ENCODE data around the gene JARID2.

The JARID2 gene

GRCh38 chr6:15483060-15483459 lies 237.2 kb downstream of the JARID2 start:
- no peak for DNase-seq

DNA sequence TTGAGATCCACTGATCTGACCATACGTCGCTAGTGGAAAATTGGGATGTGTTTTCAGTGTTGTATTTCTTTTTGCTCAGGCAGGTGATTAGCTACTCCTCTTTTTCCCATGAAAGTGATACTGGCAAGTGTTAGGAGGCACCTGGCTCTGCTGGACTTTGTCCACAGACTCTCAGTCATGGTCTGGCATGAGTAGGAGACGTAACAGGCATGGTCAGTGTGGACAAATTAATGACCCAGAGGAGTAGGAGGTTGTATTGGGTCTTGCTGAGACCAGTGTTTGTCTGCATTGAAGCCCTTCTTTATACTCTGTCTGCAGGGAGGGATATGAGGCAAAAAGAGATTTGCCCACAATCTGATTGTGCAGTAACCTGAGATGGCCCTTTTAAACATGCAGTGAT lies 238.3 kb downstream of the JARID2 start:
- DNase-seq, result no peak

GRCh38 chr6:15484821-15485220 lies 239.0 kb downstream of the JARID2 start:
- DNase-seq, result no peak

- no peak for DNase-seq
Measured at GRCh38 chr6:15485936-15486335, 240.1 kb downstream of the JARID2 start.

DNA sequence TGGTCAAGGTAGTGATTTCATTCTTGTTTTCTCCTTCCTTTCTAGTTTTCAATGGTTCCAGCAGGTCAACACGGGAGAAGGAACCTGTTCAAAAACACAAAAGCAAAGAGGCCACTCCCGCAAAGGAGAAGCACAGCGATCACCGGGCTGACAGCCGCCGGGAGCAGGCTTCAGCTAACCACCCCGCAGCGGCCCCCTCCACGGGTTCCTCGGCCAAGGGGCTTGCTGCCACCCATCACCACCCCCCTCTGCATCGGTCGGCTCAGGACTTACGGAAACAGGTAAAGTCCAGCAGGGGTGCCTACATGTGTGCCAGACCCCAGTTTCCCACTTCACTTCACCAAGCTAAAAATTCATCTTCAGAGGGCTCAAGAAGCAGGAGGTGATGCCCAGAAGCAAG lies 241.4 kb downstream of the JARID2 start:
- no peak for DNase-seq

DNA sequence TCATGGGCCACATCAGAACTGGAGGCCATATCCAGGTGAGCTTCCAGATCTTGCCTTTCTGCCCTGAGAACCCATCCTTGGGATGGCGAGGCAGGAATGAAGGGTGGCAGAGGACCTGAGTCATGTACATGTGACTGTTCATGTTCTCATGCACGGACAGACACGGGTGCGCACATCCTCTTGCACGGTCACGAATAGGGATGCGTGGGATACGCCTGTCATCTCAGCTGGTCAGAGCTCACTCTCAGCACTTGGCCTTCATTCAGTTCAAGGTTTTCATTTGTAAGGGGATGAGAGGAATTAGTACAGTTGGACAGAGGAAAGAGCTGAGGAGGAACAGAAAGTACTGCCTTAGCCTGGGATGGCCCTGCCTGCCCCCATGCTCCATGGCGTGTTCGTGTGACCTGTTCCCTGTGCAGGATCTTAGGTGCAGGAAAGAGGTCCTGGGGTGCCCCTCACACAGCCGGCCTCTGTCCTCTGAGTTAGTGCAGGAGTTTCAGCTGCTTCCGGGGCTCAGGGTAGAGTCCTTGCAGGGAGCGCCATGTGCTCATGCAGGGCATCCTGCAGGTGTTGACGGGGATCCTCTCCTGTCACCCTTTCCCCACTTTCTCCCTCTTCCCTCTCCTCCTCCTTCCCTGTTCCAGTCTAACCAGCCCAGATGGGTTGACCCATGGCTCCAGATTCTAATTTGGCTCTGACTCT lies 243.5 kb downstream of the JARID2 start:
- DNase-seq, result no peak

- DNase-seq, result no peak
Measured at GRCh38 chr6:15490242-15491100, 244.6 kb downstream of the JARID2 start.

DNA sequence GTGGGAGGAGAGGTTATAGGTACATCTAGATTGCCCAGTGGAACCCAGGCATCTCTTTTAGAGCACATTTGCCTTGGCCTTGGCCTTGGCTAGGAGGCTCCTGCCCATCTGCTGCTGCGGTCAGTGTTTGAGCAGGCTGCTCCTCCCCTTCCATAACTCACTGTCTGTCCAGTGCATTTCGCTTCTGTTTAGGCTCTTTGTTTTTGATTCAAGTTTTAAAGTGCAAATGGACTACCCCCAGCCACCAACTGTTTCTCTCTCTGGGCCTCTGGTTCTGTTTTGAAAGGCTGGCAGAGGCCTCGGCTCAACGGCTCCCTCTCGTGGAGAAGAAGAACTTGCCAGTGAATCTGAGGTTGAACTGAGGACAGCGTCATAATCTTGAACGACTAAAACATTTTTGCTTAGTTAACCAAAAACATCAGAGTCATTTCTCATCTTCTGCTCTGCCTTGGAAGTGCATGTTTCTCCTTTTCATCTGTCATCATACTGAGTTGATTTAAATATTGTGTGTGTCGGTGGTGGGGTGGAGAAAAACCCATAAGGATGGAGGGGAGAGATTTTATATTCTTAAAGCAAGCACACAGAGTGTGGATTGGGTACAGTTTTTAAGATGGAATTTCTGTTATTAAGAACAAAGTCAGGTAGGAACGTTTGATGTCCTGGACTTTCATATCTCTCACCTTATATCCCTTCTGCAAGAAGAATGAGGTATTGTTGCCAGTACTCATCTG lies 245.6 kb downstream of the JARID2 start:
- peak; percentile 15 to 89 (median 66) for DNase-seq

DNA sequence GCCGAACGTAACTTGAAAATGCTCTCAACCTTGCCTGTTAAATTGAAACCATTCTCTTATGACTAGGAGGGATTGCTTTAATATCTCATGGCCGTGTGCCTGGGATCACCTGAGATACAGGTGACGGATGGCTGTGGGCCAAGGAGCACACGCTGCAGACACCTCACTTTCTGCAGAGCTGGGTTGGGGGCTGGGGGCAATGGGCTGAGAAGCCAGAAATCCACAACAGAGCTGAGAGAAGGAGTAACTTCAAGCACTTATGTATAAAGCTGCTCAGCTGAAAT lies 246.1 kb downstream of the JARID2 start:
- DNase-seq, result no peak

DNA sequence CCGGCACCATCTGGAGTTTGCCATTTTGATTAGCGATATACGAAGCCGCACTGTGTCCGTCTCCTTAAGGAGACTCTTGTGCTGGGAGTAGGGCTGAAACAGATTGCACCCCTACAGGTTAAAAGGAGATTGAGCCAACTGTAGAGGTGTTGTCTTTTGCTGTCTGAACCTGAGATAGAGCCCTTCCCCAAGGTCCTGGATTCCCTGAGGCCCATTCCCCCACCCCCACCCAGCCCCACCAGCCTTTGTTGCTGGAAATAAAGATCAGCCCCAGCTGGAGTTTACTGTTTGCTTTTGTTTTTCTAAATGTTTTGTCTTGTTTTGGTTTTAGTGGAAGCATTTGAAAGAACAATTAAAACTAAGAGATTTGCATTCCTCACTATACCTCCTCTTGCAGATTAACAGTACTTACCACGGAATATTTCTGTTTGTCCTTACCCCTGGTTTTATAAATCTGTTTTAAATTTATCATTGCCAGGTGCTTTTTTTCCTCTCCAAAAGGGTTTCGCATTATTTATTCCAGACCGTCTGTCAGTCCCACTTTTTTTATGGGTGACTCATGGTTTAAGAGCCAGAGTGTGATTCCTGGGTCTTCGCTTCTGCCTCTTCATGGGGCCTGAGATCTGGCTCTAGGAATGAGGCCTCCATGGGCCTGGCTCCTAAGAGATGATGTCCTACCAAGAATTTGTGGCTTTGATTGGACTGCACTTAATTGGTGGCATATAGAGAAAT lies 247.7 kb downstream of the JARID2 start:
- DNase-seq, result no peak

DNA sequence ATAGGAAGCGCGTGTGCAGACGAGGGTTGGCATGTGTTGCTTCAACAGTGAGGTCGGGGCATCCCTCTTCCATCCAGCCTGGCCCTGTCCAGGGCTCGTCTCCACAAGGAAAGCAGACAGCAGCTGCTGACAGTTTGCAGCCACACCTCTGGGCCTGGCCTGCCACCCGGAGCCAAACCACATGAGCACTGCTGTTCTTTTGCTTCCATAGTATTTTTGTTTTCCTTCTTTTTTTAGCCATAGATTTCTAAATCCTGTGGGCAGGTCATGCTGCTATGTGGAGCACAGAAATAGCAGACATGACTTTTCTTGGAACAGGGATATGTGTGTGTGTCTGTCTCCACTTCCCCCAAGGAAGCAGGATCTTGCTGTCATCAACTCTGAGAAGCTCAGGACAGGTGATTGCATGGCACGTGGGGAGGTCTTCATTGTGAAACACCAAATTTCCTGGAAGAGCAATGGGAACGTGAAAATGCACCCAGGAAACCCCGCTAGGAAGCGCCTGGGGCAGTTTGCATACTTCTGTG lies 249.6 kb downstream of the JARID2 start:
- no peak for DNase-seq

- DNase-seq, result no peak
Measured at GRCh38 chr6:15496345-15497131, 250.7 kb downstream of the JARID2 start.

- no peak for DNase-seq
Measured at GRCh38 chr6:15498640-15499039, 252.8 kb downstream of the JARID2 start.

GRCh38 chr6:15499125-15499524 lies 253.3 kb downstream of the JARID2 start:
- DNase-seq, result no peak

DNA sequence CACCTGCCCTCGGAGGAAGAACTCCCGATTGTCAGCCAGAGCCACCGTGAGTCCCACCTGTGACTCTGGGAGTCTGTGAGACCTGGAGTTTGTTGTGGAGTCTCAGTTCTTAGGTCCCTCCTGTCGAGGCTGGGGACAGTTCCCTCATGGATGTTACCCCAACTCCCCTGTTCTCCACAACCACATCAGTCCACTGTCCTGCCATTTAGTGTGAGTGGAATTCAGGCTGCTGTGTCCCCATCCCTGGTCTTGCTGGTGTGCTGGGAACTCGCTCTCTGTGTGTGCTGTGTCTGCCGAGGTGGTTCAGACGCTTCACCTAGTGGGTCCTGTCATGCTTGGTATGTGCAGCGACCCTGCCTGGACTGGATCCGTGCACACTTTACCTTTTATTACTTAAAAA lies 253.7 kb downstream of the JARID2 start:
- no peak for DNase-seq

DNA sequence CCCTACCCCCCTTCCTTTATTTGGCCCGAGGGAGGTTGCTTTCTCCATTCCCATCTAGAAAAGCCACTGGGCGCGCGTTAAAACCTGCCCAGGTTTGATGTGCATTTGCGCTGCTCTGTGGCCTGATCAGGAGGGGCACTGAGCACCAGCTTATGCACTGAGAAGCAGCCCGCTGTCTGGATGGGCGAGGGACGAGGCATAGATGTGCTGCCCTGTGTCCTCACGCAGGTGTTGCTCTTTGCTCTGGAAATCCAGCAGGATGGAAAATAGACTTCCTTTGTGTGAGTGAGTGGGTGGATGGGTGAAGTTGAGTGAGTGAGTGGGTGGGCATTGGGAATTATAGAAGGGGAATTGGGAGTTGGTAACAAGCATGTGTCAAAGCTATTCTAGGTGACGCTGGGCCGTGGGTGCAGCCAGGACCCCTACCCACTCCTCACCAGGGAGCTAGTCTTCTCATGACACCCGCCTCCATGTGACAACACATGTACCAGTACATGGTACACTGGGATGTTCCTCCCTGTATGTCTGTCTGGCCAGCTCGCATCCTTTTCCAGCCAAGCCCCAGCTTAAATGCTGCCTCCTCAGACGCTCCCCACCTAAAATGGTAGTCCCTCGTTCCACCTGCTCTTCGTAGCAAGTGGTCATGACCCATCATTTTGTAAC lies 254.3 kb downstream of the JARID2 start:
- no peak for DNase-seq

GRCh38 chr6:15500901-15501825 lies 255.3 kb downstream of the JARID2 start:
- DNase-seq, result no peak

GRCh38 chr6:15501826-15502445 lies 256.1 kb downstream of the JARID2 start:
- peak in 49 of 56 donors; percentile 6 to 82 (median 53) for DNase-seq

Data from amygdala (tissue), 56 donors.